HG03280 (cell line): ENCODE results near the gene SLC7A14.

Experiments used
- ATAC-seq: cut with Tn5 transposase; IDR thresholded peaks from one replicate; pipeline ENCODE4 v1.9.1; 2021; ENCODE audit warnings: mild to moderate bottlenecking, moderate library complexity; ENCODE audit not compliant: unreplicated experiment

SLC7A14 gene

GRCh38 chr3:170473358-170473757 lies 112.5 kb downstream of the SLC7A14 start:
- no peak for ATAC-seq

DNA sequence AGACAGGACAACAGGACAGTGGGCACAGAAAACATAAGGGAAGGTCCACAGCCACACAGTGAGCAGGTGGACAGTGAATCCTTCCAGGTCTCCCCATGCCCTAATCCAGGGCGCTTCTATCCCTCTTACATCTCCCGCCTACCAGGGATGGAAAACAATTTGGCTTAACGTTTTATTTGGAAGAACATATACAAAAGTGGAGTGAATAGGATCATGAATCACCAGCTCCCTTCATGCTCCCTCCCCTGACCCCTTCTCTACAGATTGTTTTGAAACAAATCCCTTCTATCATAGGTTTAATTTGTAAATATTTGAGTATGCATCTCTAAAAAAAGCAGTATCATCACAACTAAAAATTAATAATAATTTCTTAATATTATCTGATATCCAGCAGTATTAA lies 114.7 kb downstream of the SLC7A14 start:
- ATAC-seq, result no peak

- ATAC-seq, result no peak
Measured at GRCh38 chr3:170470063-170471016, 115.5 kb downstream of the SLC7A14 start.

DNA sequence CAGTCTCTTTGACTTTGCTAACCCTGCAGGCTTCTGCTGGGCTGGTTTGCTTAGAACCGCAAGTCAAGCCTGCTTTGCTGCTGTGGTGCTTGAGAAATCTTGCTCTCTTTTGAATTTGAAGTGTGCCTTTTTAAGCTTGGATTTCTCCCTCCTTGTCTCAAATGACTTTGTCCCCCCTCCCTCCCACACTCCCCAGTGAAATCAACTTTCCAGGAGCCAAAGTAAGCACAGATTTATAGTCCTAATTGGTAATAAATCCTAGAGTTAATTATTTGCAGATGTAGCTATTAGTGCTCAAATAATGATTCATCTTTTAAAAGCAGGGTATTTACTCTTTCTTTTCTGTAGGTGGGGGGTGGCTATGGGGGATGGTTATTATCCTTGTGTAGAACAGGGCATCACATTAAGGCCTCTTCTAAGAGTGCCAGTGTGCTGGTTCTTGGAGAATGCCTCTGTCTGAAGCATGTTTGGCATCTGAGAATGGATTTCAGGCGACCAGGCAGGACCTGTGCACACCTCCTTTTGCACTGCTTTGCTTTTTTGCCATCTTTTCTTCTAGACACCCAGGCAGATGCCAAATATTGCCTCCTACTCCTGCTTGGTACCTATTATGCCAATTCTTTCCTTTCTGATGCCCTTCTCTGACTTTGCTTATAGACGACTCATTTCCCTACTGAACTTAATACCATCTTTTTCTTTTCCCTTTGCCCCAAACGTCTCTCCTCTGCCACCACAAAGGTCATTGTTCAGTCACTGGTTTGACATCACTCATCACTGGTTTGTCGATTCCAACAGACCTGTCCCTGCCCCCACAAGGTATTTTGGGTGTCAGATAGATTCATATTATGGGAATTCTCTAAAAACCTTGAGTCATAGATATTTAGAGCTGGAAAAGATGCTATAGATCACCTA lies 116.5 kb downstream of the SLC7A14 start:
- ATAC-seq, result no peak

DNA sequence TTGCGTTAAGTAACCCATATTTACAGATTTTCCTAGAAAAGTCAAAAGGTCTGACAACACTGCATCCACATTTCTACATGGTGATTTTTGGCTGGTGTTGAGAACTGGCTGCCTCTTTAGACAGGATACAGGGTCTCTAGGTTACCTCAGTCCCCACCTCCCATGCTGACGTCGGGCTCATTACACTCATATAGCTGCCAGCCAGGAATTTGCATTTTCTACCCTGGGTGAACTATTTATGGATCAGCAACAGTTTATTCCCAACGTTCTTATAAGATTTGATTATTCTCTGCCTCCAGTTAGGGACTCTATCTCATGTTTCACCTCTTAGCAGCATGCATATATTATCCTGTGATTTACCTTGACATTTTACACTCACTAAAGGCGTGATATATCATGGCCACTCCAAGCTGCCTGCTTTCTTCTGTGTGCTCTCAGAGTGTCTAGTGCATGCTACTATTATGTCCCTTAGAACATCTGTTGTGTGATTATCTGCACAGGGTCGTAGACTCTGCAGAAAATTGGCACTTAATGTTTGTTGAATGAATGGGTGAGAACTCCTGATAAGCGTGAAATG lies 118.2 kb downstream of the SLC7A14 start:
- ATAC-seq, result no peak

- no peak for ATAC-seq
Measured at GRCh38 chr3:170467007-170467406, 118.9 kb downstream of the SLC7A14 start.

DNA sequence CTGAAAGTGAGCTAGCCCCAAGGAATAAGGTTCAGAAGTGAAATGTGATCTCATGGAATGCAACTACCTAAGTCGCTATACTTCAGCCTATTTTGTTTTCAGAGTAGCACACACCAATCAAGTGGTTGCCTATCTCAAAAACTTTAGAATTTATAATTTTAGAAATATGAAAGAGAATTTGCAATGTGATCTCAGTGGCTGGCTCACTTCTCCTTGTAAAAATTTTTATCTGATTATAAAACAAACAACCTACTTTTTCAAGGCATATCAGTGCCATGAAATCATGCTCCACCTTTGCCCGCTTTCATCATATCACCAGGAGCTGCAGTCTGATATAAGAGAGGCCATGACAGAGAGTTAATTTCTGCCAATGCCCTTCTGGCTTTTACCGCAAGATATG lies 119.9 kb downstream of the SLC7A14 start:
- no peak for ATAC-seq

DNA sequence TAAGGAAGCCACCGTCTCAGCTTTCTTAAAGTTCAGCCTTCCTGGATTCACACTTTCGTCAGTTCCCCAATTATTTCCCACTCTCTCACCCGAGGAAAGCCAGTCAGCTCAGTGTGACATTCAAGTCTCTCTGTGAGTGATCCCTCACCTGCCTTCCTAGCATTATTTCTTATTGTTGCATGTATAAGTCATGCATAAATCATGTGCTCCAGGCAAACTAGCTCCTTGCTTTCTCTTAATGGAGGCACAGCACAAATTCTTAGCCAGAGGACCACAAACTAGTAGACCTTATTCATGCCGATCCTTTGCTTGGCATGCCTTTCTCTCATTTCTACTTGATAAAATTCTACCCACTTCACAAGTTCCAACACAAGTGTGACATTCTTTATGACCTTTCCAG lies 122.9 kb downstream of the SLC7A14 start:
- ATAC-seq, result no peak

DNA sequence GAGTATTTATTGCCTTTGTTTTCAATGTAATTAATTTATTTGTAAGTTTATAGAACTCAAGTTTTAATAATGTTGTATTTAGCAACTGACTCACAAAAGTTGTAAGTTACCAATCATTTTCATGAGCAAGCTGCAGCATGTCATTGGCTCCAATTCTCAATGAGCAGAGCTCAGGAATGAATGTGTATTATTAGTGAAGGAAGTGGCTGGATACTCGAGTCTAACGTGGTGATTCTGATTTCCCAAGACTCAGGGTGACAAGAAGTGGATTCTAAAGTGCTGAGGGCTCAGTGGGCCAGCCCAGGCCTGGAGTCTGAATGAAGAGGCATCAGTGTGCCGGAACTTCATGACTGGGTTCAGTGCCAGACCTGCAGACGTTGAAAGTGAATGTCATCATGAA lies 127.6 kb downstream of the SLC7A14 start:
- no peak for ATAC-seq

GRCh38 chr3:170454509-170454908 lies 131.4 kb downstream of the SLC7A14 start:
- no peak for ATAC-seq

DNA sequence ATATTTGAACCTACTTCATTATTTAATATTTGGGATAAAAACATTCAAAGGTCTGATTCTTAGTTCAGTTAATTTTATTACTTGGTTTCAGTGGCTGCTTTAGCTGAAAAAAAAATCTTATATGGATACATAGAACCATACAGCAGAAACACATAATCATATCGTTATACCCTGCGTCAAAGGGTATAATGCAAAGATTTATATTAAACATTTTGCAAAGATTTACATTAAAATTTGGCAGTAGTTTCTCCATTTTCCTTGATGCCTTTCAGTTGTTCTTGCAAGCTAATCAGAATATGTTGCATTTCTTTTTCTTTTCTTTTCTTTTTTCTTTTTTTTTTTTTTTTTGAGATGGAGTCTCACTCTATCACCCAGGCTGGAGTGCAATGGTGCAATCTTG lies 135.8 kb downstream of the SLC7A14 start:
- no peak for ATAC-seq

- no peak for ATAC-seq
Measured at GRCh38 chr3:170448584-170448983, 137.3 kb downstream of the SLC7A14 start.

DNA sequence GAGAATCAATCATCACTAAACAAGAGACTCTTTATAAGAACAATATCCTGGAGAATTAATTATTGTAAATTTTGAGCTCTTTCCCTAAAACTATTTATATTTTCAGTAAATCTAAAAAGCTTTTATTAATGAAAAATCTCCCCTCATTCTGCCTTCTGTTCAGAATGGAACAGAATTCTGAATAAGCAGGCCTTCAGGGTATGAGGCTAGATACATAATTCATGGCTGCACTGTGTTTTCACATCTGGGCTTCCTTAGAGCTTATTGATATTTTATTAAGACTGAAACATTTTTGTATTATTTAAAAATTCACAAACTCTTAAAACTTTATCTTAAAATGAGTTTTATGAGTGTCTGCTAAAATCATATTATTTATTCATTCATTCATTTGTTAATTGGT lies 142.4 kb downstream of the SLC7A14 start:
- ATAC-seq, result no peak

DNA sequence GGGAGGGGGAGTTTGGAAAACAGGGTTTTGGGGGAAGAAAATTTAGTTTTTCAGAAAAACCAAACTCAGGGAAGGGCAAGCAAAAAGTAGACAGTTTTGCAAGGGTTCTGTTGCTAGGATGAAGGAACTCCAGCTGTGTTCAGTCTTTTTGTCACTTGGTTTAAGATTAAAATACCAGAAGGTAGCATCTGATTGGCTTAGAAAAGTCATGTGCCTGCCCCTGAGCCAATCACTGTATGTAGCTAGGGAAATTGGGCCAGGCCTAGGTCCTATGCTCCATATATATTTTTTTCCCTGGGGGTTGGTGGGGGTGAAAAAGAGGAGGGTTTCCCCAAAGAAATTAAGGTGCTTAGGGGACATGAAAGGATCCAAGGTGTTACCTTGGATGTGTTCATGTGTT lies 142.9 kb downstream of the SLC7A14 start:
- ATAC-seq, result no peak

- ATAC-seq, result no peak
Measured at GRCh38 chr3:170441412-170441811, 144.5 kb downstream of the SLC7A14 start.

GRCh38 chr3:170440344-170440743 lies 145.5 kb downstream of the SLC7A14 start:
- no peak for ATAC-seq

DNA sequence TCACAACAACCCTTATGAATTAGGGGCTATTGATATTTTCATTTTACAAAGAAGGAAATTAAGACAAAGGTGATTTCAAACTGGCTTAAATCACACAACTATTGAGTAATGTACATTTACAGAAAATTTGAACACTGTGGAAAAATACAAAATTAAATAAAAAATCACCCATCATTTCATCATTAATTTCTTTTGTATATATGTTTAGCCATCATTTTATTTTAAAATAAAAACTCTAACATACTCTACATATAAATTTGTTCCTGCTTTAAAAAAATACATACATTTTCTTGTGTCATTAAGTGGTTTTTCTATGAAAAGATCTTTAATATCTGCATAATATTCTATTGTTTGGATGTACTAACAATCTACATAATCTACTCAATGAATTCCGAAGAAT lies 147.0 kb downstream of the SLC7A14 start:
- no peak for ATAC-seq

DNA sequence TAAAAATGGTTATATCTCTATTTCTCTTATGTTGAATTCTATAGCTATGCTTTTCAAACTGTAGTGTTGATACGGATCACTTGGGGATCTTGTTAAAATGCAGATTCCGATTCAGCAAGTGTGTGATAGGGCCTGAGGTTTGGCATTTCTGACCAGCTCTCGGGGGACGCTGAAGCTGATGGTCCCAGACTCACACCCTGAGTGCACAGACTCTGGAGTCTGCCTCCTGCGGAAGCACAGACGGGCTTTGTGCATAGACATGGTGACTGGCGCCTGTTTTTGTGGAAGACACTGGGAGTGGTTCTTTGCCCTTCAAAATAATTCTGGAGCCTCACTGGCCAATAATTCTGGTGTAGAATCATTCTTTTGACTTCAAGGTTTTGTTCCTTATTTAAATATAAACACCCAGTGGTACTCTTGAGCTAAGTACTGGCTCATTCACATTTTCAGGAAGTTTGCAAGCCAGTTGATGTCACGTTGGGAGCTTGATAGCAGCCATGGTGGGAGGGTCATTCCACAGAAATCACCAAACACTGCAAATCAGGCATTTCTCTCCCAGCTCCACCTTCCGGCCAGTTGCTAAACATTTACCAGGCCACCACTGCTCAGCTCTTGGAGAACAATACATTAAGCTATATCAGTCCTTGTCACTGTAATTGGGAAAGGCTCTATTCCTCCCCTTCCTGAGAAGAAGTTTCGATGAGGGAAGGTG lies 148.0 kb downstream of the SLC7A14 start:
- ATAC-seq, result no peak

DNA sequence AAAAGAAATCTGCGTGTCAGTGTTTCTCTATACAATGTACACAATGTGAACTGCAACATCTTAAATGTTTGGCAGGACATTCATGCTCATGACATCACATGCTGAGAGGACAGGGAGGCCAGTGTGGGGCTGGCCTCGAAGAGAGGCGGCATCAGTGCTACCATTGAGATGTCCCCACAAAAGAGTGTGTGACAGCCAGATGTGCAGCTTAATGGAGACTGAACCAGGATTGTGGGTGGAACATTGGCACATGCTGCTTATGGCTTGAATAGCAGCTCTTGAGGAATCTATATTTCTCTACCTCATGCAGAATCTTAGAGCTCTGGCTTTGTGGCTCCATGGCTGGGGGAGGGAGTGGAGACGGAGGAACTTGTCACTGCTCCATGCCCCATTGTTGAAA lies 148.7 kb downstream of the SLC7A14 start:
- ATAC-seq, result no peak

GRCh38 chr3:170436697-170437096 lies 149.2 kb downstream of the SLC7A14 start:
- no peak for ATAC-seq

GRCh38 chr3:170432416-170432815 lies 153.5 kb downstream of the SLC7A14 start:
- no peak for ATAC-seq
